Subcutaneous adipose tissue (tissue), 4 donors: ENCODE data around the gene ATP8A2. TPM values are rescaled to one million over a fixed set of nuclear protein-coding genes. Genes with fewer than 3 reads are reported as not detected.

ENCODE experiments used
- CTCF ChIP-seq: fragments of 450-650 bp; IDR thresholded peaks from one replicate; pipeline ENCODE4 v1.5.1; 2016; ENCODE audit warnings: low read depth, mild to moderate bottlenecking, control low read depth, antibody characterized with exemption, moderate library complexity
- total RNA-seq, 4 donors: library from RNA; depleted of rRNA; stranded (reverse); fragments of >200 nt; gene quantifications; one replicate each; pipeline ENCODE4 v1.1.0, GENCODE V29; 2016

ATP8A2 gene
- under 1 TPM in 2 of 4 donors, not detected in 2; under 0.01 to 0.17 TPM for total RNA-seq

- TF ChIP-seq CTCF, result no peak
Observed at GRCh38 chr13:25371875-25372283, at the start of gene ATP8A2. TSS of gene ATP8A2 (plus strand) at chr13:25371974. CDS start at chr13:25372213, 239 bp downstream.

- no peak for TF ChIP-seq CTCF
Observed at GRCh38 chr13:25324100-25324499, 47.7 kb upstream of the ATP8A2 start.

GRCh38 chr13:25329706-25330105 lies 42.1 kb upstream of the ATP8A2 start:
- no peak for TF ChIP-seq CTCF

- no peak for TF ChIP-seq CTCF
Observed at GRCh38 chr13:25330541-25330940, 41.2 kb upstream of the ATP8A2 start.

- no peak for TF ChIP-seq CTCF
Observed at GRCh38 chr13:25335856-25336255, 35.9 kb upstream of the ATP8A2 start.

GRCh38 chr13:25345576-25345975 lies 26.2 kb upstream of the ATP8A2 start:
- no peak for TF ChIP-seq CTCF

GRCh38 chr13:25347151-25347550 lies 24.6 kb upstream of the ATP8A2 start:
- TF ChIP-seq CTCF, result no peak
